Activated T-cell treated with anti-CD3 and anti-CD28 coated beads, Interleukin-2, amount 50 U/mL, for 72 hours (primary cell): ENCODE measurements around the gene POLRMT. TPM values are rescaled to one million over a fixed set of nuclear protein-coding genes. Genes with fewer than 3 reads are reported as not detected.

Experiments used
- ATAC-seq, 2 donors: fragments of 150-1000 bp; cut with Tn5 transposase; replicated peaks in 1 of 2; 2 replicates each; pipeline ENCODE4 v1.10.0; 2021; ENCODE audit warnings: moderate library complexity in 2 of 2, mild to moderate bottlenecking in 1 of 2
- DNase-seq, 2 donors: peaks; one replicate each; pipeline ENCODE4 v3.0.0; 2021 to 2022; ENCODE audit warnings: mixed read lengths in 1 of 2
- H3K27ac Mint-ChIP-seq: one replicate; pipeline ENCODE4 v1.8.0; 2022; ENCODE audit warnings: mild to moderate bottlenecking, moderate library complexity, mixed read lengths
- H3K27me3 Mint-ChIP-seq: one replicate; pipeline ENCODE4 v1.8.0; 2022; ENCODE audit warnings: low read depth, mixed read lengths
- H3K36me3 Mint-ChIP-seq, 2 donors: one replicate each; pipeline ENCODE4 v1.8.0; 2022; ENCODE audit warnings: mixed read lengths in 2 of 2, mild to moderate bottlenecking in 1 of 2; ENCODE audit not compliant: insufficient read depth in 2 of 2
- H3K4me1 Mint-ChIP-seq: one replicate; pipeline ENCODE4 v1.8.0; 2022; ENCODE audit warnings: low read depth, mixed read lengths
- H3K4me3 Mint-ChIP-seq, 2 donors: one replicate each; pipeline ENCODE4 v1.8.0; 2022; ENCODE audit warnings: mild to moderate bottlenecking in 2 of 2, mixed read lengths in 2 of 2, moderate library complexity in 2 of 2
- H3K9me3 Mint-ChIP-seq, 2 donors: one replicate each; pipeline ENCODE4 v1.8.0; 2022; ENCODE audit warnings: mixed read lengths in 2 of 2
- total RNA-seq, 2 donors: library from RNA; stranded (reverse); gene quantifications; one replicate each; pipeline ENCODE4 v1.2.3, GENCODE V29; 2022

The POLRMT gene
- total RNA-seq, 2 donors from 2014 or later, result 62.7 to 79.0 TPM

GRCh38 chr19:648305-648704 is 15.0 kb upstream of the POLRMT start:
- DNase-seq (no peak), ATAC-seq (no peak)
- no peaks in the 10 kb centered on the region for H3K9me3 Mint-ChIP-seq
- no peak overlapping the region for H3K4me3 Mint-ChIP-seq
- no peak overlapping the region for H3K27ac Mint-ChIP-seq
- H3K36me3 Mint-ChIP-seq, result peaks cover 0 to 5% of the 10 kb centered on the region in 2 donors
- H3K27me3 Mint-ChIP-seq, result no peaks in the 10 kb centered on the region
- H3K4me1 Mint-ChIP-seq, result no peaks in the 10 kb centered on the region

GRCh38 chr19:647566-648284 is 14.4 kb upstream of the POLRMT start:
- Mint-ChIP-seq H3K27ac (no peak overlapping the region), H3K4me3 (no peak overlapping the region), H3K36me3 (peaks cover 0 to 4% of the 10 kb centered on the region in 2 donors), H3K9me3 (no peaks in the 10 kb centered on the region), H3K4me1 (no peaks in the 10 kb centered on the region), H3K27me3 (no peaks in the 10 kb centered on the region)
- ATAC-seq, result no peak
- no peak for DNase-seq

- Mint-ChIP-seq H3K4me1 (no peaks in the 10 kb centered on the region), H3K36me3 (peaks cover 0 to 3% of the 10 kb centered on the region in 2 donors), H3K27ac (no peak overlapping the region), H3K27me3 (no peaks in the 10 kb centered on the region), H3K4me3 (no peak overlapping the region), H3K9me3 (no peaks in the 10 kb centered on the region)
- DNase-seq (no peak), ATAC-seq (no peak)
Observed at GRCh38 chr19:646779-647565, 13.6 kb upstream of the POLRMT start.

GRCh38 chr19:645912-646778 is 12.8 kb upstream of the POLRMT start:
- DNase-seq (no peak), ATAC-seq (no peak)
- Mint-ChIP-seq H3K4me3 (no peak overlapping the region), H3K36me3 (peaks cover 0 to 3% of the 10 kb centered on the region in 2 donors), H3K4me1 (no peaks in the 10 kb centered on the region), H3K9me3 (no peaks in the 10 kb centered on the region), H3K27ac (no peak overlapping the region), H3K27me3 (no peaks in the 10 kb centered on the region)

- Mint-ChIP-seq H3K36me3 (peaks cover 0 to 3% of the 10 kb centered on the region in 2 donors), H3K4me1 (no peaks in the 10 kb centered on the region), H3K27me3 (no peaks in the 10 kb centered on the region), H3K27ac (no peak overlapping the region), H3K4me3 (no peak overlapping the region), H3K9me3 (no peaks in the 10 kb centered on the region)
- DNase-seq (no peak), ATAC-seq (no peak)
Observed at GRCh38 chr19:644789-645188, 11.5 kb upstream of the POLRMT start.

GRCh38 chr19:644363-644762 is 11.0 kb upstream of the POLRMT start:
- no peak for DNase-seq
- Mint-ChIP-seq H3K4me1 (peaks cover 2% of the 10 kb centered on the region), H3K9me3 (no peaks in the 10 kb centered on the region), H3K27me3 (peaks cover 3% of the 10 kb centered on the region), H3K27ac (no peak overlapping the region), H3K36me3 (peaks cover 0 to 3% of the 10 kb centered on the region in 2 donors), H3K4me3 (no peak overlapping the region)
- ATAC-seq, result no peak

GRCh38 chr19:643736-644135 is 10.4 kb upstream of the POLRMT start:
- Mint-ChIP-seq H3K4me1 (peaks cover 6% of the 10 kb centered on the region), H3K27ac (no peak overlapping the region), H3K27me3 (peaks cover 6% of the 10 kb centered on the region), H3K36me3 (peaks cover 0 to 3% of the 10 kb centered on the region in 2 donors), H3K4me3 (no peak overlapping the region), H3K9me3 (no peaks in the 10 kb centered on the region)
- DNase-seq (no peak), ATAC-seq (no peak)

GRCh38 chr19:642767-643727 is 9.7 kb upstream of the POLRMT start:
- no peak for ATAC-seq

GRCh38 chr19:641702-642101 is 8.4 kb upstream of the POLRMT start:
- Mint-ChIP-seq H3K36me3 (peaks cover 0 to 3% of the 10 kb centered on the region in 2 donors), H3K4me1 (peaks cover 6% of the 10 kb centered on the region), H3K4me3 (no peak overlapping the region), H3K27me3 (peaks cover 6% of the 10 kb centered on the region), H3K9me3 (no peaks in the 10 kb centered on the region), H3K27ac (no peak overlapping the region)
- ATAC-seq, result no peak
- no peak for DNase-seq

More at GRCh38 chr19:642767-643727, 9.7 kb upstream of the POLRMT start:
- Mint-ChIP-seq H3K4me3 (no peak overlapping the region), H3K27ac (no peak overlapping the region), H3K9me3 (no peaks in the 10 kb centered on the region), H3K36me3 (peaks cover 0 to 3% of the 10 kb centered on the region in 2 donors), H3K4me1 (peaks cover 6% of the 10 kb centered on the region), H3K27me3 (peaks cover 6% of the 10 kb centered on the region)
- no peak for DNase-seq

- Mint-ChIP-seq H3K27me3 (peaks cover 6% of the 10 kb centered on the region), H3K27ac (no peak overlapping the region), H3K9me3 (no peaks in the 10 kb centered on the region), H3K4me1 (peaks cover 6% of the 10 kb centered on the region), H3K36me3 (no peaks in the 10 kb centered on the region), H3K4me3 (no peak overlapping the region)
- DNase-seq (no peak), ATAC-seq (no peak)
Observed at GRCh38 chr19:640606-641189, 7.4 kb upstream of the POLRMT start.

- no peaks in the 10 kb centered on the region for H3K36me3 Mint-ChIP-seq
- ATAC-seq, result no peak
- peak overlapping the region in 1 of 2 donors; percentile 75 for H3K4me3 Mint-ChIP-seq
- no peak overlapping the region for H3K27ac Mint-ChIP-seq
- peaks cover 6% of the 10 kb centered on the region for H3K4me1 Mint-ChIP-seq
- no peaks in the 10 kb centered on the region for H3K9me3 Mint-ChIP-seq
- peaks cover 6% of the 10 kb centered on the region for H3K27me3 Mint-ChIP-seq
- DNase-seq, result peak in 1 of 2 donors; percentile 11
Observed at GRCh38 chr19:640161-640558, 6.8 kb upstream of the POLRMT start.
